GM19395 (cell line): ENCODE data around the gene GABRD.

Experiments
- ATAC-seq: cut with Tn5 transposase; IDR thresholded peaks from one replicate; pipeline ENCODE4 v1.9.1; 2021; ENCODE audit warnings: mild to moderate bottlenecking, moderate library complexity; ENCODE audit not compliant: unreplicated experiment

Gene GABRD

DNA sequence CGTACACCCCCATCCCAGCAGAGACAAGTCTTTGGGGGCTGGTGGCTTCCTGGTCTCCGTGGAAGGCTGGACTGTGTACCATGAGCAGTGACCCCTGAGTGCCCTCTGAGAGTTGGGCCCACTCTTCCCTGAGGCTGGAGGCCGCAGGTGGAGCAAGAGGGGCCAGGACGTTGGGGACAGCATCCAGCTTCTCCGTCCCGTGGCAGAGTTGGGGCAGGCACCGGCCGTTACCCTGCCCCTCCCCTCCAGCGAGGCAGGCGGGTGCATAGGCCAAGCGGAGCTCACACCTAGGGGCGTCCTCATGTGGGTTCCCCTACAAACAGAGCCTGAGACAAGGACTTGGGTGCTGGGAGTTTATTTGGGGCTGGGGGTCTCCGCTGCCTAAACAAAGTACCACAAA is 14.0 kb downstream of the GABRD start:
- ATAC-seq = no peak

DNA sequence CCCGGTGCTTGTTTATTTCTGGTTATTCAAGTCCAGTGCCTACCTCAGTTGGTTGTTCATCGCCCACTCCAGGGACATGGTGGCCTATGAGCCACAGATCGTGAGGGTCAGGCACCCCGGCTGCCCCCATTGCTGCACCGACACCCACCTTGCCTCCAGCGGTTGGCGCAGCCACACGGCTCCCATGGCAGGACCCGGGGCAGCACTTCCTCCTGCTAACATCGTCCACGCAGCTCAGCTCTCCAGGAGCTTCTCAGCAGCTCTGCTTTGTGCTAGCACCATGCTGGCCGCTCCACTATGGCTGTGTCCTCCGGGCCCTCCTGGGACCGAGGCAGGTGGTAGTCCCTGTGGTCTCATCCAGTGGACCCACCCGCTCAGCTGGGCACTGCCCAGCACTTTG is 17.1 kb downstream of the GABRD start:
- no peak for ATAC-seq

DNA sequence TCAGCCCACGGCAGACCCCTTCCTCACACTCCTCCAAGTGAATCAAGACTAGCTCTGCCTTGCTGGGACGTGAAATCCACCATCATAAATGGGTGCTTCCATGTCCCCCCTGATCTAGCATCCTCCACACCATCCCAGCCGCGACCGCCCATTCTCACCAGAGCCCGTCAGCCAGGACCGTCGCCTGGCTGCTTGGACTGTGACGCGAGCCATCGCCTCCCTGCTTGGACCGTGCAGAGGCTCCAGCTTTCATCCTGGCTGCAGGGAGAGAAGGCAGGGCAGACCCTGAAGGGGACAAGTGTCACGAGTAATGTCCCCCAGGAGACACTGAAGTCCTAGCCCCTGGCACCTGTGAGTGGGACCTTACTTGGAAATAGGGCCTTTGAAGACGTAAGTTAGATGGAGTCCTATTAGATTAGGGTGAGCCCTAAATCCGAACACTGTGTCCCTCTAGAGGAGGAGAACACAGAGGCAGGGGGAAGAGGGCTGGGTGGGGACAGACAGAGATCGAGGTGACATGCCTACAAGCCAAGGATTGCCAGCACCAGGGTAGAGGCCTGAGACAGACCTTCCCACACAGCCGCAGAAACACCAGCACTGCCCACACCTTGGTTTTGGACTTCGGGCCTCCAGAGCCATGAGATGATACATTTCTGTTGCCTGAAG is 18.3 kb downstream of the GABRD start:
- ATAC-seq = no peak

DNA sequence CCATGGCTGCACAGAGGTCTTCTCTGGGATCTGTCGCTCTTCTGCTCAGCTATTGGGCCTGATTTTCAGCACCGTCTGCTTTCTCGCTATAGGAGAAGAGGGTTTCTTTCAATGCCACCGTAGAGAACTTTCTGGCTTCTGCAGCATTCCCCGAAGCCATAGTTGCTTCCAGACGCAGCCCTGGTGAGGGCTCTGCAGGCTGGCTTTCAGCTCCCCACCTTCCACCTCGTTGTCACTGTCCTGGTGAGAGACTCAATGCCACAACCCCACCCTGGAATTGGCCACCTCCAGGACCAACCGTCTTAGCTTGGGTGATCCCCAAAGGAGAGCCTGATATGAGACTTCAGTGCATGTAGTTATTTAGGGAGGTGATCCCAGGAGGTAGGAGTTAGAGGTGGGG is 19.1 kb downstream of the GABRD start:
- no peak for ATAC-seq

DNA sequence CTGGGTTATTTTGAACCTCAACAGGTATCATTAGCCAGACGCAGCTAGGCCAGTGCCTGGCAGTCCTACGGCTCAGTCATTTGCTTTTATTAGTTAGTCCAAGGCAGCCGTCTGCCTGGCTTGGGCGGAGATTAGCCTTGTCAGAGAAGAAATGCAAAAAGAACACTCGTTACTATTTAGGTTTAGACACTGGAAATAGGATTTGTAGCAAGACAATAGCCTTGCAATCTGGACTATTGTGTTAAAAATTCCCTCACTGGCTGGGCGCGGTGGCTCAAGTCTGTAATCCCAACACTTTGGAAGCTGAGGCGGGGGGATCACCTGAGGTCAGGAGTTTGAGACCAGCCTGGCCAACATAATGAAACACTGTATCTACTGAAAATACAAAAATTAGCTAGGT is 20.1 kb downstream of the GABRD start:
- no peak for ATAC-seq

DNA sequence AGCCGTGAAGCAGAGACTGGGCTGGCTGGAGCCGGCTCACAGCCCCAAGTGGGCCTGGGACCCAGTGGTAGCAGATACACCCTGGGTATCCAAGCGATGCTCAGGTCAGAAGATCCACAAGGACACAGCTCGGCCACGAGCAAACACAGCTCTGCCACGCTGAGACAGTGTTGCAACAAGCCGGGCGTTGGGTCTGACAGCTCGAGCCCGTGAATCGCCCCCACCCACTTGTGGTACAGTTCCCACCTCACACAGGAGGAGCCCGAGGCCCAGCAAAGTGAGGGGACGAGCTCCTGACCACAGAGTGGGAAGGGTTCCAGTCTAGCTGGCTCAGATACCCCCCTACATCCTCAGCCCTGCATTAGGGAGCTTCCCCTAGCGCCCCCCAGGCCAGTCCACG is 22.2 kb downstream of the GABRD start:
- ATAC-seq = no peak

DNA sequence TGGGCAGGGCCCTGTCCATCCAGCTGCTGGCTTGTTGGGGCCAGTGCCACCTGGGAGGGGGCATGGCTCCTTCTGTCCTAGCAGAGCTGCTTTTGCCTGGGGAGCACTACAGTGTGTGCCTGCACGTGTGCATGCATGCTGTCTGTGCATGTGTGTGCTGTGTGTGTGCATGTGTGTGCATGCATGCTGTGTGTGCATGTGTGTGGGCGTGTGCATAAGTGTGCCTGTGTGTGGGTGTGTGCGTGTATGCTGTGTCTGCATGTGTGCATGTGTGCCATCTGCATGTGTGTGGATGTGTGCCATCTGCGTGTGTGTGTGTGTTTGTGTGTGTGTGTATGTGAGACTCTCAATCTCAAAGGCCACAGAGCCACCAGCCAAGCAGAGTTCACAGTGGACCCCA is 22.7 kb downstream of the GABRD start:
- no peak for ATAC-seq

DNA sequence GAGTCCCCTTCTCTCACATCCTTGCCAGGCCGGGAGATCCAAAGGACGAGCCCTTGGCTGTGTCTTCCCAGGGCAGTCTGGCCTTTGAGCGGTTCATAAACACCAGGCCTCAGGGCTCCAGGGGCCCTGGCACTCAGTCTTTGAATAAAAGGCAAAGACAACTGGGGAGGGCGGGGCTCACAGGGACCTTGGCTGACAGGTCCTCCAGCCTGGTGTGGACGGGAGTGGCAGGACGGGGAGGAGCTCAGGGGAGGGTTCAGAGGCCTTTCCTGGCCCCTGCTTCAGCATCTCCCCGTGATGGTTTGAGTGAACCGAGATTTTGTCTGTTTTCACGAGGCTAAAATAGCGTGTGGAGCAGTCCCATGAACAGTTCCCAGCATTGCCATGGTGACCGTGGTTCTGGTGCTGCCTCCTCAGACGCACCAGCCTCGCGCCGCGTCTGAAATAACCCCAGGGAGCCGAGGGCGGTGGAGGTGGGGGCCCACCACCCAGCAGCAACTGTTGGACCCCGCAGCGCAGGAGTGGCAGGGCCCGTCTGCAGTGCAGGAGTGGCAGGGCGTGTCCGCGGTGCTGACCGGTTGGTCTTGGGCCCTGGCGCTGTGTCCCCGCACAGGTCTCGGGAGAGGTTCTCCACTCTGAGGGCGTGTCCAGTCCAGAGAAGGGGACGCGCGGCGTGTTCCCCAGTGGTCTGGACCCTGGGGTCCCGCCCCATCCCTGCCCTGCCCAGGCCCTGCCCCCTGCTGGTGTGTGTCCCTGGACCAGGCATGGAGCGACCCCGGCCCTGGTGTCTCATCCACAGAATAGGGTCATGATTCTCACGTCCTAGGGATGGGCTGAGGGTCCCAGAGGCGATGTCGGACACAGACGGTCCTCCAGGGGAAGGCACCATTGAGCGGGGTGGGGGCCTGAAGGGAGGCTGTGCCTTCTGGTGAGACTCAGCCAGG is 24.0 kb downstream of the GABRD start:
- ATAC-seq = no peak

DNA sequence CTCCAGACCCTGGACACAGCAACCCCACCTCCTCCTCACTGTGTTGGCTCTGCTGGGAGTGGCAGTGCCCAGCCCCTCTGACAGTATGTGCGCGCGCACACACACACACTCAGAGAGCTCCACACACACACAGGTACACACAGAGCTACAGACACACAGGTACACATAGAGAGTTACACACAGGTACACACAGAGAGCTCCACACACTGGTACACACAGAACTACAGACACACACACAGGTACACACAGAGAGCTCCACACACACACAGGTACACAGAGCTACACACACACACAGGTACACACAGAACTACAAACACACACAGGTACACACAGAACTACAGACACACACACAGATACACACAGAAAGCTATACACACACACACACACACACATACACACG is 24.7 kb downstream of the GABRD start:
- no peak for ATAC-seq

DNA sequence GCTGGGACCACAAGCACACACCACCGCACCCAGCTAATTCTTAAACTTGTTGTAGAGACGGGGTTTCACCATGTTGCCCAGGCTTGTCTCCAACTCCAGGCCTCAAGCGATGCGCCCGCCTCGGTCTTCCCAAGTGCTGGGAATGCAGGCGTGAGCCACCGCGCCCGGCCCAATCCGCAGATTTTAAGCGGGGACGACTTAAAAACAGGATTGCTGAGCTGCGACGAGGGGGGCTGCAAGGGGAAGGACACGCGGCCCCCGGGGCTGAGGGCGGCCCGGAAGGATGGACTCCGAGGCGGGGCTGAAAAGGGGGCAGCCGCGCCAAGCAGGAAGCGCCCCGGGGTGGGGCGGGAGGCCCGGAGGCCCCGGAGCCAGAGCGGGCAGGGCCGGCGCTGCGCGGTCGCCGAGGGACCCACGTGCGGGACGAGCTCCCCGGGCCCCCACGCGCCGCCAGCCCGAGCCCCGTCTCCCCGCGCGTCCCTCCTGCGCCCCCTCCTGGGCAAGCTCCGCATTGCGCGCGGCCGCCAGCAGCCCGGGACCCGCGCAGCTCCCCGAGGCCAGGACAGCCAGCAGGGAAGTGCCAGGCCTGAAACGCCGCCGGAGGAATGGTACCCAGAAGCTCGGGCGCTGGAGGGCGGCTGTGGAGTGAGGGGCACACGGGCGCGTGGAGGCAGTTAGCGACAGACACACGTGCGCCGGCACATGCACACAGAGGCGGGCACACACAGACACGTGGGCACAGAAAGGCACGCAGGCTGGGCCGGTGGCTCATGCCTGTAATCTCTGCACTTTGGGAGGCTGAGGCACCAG is 25.6 kb downstream of the GABRD start:
- ATAC-seq = no peak

DNA sequence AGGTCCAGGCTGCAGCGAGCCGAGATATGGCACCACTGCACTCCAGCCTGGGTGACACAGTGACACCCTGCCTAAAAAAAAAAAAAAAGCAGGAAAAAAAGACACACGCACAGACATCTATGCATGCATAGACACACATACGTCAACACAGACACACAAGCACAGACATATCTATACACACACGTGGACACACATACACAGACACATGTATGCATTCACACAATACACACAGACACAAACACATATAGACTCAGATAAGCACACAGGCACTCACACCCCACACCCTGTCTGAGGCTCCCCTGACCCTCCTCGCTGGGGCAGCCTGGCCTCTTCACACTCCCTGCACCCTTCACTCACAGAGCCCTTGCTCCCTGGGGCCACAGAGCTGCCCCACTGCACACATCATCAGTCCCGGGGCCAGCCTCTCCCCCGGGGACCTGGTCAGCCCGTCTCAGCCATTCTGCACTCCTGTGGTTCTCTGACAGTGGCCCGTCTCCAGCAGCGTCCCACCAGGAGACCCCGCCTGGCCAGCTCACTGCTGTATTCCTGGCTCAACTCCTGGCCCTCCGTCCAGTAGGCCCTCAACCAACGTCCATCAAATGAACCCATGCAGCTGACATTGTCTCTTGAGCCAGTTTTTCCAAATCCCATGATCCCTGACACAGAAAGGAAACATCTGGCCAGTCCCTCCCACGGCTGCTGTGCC is 26.5 kb downstream of the GABRD start:
- no peak for ATAC-seq

DNA sequence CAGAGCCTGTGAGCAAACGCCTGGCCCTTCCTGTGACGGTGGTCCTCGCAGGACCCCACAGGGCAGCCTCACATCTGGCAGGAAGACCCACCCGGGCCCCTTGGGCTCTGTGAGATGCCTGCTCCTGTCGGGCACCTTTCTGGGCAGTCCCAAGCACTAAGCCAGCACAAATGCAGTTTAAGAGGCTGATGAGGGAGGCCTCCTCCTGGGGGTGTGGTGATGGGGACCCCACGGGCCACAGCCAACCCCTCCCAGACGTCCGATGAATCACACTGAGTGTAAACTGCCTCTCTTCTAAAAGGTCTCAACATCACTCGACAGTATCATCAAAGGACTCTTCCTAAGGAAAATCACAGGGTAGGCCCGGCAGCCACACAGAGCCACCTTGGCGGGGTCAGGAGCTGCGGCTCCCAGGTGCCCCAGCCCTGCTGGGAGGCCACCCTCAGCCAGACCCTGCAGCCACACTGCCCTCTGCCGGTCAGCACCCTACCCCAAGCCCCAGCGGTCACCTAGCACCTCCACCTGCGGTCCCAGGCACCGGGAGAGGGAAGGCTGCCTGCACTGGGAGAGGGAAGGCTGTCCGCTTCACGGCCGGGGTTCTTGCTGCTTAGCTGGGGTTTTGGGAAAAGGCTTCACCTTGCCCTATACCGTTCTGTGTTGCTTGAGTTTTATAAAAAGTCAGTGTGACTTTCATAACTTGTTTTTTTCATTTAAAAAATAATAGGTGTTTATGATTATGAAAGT is 27.2 kb downstream of the GABRD start:
- no peak for ATAC-seq

DNA sequence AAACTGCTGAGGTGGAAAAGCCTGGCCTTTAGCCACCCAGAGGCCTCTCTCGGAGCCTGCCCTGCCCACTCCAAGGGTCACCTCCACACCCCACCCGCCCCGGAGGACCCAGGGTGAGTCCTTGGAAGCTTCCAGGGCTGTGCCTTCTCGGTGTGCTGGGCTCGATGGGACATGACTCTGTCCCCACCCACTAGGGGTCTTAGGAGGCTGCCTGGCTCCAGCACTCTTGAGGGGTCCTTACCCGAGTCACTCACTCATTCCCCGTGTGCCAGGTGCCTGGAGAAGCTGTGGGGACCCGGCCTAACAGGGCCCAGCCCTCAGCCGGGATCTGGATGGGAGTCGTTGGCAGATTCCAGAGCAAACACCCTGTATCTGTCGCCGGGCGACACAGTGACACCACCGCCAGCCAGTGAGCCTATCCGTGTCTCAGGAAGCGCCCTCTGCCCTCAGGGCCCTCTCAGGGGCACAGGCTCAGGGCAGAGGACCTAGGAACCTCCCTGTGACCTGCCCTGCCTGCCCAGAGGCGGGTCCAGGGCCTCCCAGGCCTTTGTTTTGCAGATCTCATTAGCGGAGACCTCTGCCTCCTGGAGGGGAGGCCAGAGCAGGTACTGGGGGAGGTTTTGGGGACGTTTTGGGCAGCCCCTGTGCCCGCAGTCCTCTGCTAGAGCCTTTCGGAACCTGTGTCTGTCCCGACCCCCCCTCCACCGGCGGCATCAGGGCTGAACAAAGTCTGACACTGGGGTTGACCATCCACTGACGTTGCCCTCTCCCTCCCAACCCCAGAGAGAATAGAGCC is 28.0 kb downstream of the GABRD start:
- ATAC-seq = no peak

DNA sequence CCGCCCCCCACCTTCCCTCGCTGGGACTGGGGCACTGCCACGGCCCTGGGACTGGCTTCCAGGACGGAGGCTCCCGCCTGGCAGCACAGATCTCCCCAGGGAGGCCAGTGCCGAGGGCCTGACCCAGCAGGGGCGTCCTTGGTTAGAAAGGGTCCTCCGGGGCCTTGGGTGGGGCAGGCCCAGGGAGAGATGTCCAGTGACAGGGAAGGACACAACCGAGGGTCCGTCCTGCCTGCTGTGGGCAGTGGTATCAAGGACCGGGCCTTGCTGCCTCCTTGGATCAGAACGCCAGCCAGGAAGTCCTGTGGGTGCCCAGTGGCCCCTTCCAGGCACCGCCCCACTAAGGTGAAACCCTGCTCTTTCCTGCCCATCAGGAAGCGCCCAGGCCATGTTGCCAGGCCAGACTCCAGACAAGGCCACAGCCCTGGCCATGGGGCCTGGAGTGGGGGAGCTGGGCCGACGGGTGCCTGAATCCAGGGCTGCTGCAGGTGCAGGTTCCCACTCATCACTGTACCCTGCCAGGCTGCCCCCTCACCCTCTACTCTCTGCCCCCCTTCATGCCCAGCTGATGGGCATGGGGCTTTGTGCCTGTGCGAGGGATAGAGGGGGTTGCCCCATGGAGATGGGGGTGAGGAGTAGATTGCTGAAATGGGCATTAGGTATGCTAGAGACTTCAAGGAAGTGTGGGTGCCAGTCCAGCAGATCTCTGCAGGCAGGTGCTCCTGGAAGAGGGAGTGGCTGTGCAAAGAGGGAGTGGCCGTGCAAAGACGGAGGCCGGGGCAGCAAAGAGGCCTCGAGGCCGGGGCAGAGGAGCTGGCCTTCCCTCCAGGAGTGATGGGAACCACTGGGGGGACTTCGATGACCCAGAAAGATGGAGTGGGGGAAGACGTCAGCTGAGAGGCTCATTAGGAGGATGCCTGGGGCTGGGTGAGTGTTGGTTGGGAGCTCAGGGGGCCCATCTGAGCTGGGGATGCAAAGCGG is 28.9 kb downstream of the GABRD start:
- ATAC-seq = no peak

DNA sequence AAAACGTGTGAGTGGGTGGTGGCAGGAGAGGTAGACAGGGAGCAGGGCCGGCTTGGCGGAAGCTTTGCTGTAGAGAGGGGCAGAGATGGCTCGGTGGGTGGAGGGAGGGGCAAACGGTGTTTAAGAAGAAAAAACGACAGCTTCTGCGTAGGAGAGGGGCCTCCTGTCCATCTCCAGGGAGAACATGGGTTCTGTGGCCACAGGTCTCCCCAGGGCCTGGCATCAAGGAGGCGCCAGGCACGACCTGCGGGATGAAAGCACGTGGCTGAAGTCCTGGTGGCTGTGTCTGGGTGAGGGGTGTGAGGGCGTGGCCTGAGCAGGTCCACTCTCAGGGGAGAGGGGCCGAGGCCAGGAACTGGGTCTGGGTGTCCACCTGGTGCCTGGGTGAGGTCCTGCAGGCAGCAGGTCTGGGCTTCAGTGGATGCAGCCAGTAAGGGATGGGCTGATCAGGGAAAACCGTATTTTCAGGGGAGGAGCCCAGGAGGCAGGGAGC is 30.1 kb downstream of the GABRD start:
- no peak for ATAC-seq

DNA sequence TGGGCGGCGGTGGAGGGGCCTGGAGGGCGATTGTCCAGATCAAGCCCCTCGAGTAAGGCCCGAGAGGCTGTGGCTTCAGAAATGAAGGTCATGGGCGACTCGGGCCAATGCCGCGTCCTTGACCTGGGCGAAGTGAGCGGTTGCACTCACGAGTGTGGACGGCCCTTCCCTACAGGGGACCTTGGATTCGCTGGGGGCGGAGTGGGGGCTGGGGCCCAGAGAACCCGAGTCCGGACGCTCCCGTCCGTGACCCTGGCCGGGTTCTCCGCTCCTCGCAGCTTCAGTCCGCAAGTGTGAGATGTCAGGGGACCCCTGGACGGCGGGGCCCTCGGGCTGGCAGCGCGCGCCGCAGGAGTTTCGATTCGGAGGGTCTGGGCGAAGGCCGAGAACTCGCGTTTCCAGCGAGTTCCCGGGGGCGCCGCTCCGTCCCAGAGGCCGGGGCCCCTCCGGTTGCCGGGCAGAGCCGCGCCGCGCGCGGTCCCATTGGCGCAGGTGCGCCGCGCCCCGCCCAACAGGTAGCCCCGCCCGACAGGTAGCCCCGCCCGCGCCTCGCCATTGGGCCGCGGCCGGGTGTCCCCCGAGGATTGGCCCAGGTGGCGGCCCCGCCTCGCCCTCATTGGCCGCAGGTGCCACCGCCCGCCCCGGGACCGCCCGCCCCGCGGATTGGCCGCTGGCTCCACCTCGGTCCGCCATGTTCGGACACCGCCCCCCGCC is 30.7 kb downstream of the GABRD start, which contains the start of gene PRKCZ:
Gene PRKCZ, plus strand, starts transcription at position 694 of the 714 bp plus-strand sequence. CDS start 220 bp downstream, outside the sequence.
- ATAC-seq = no peak

DNA sequence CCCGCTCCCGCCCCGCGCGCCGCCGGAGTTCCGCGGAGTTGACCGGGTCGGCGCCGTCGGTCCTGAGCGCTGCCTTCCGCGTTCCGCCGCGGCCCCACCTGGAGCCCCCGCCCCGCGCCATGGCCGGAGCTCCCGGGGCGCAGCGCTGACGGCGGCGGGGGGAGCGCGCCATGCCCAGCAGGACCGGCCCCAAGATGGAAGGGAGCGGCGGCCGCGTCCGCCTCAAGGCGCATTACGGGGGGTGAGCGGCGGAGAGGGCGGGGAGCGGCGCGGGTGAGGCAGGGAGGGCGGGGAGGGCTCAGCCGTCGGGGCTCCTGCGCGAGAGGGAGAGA is 31.3 kb downstream of the GABRD start:
- no peak for ATAC-seq
